Sigmoid colon (tissue), 7 donors: Measurements from ENCODE around the gene NAA30. TPM values are rescaled to one million over a fixed set of nuclear protein-coding genes. Genes with fewer than 3 reads are reported as not detected.

Source experiments
- DNase-seq: peaks from one replicate; pipeline ENCODE4 v3.0.0-alpha.2; 2019
- H3K27ac ChIP-seq, 4 donors: fragments of 200-600 bp; sonication (generic); one replicate each; pipeline ENCODE4 v1.5.1; 2016 to 2019; ENCODE audit warnings: mild to moderate bottlenecking in 1 of 4
- H3K27me3 ChIP-seq, 3 donors: fragments of 200-600 bp; sonication (generic); one replicate each; pipeline ENCODE4 v1.5.1; 2019; ENCODE audit warnings: mild to moderate bottlenecking in 1 of 3
- H3K36me3 ChIP-seq, 4 donors: fragments of 200-600 bp; sonication (generic); one replicate each; pipeline ENCODE4 v1.5.1; 2016 to 2019
- H3K4me1 ChIP-seq, 4 donors: fragments of 200-600 bp; sonication (generic); one replicate each; pipeline ENCODE4 v1.5.1; 2017 to 2019
- H3K4me3 ChIP-seq, 4 donors: fragments of 200-600 bp; sonication (generic); one replicate each; pipeline ENCODE4 v1.5.1; 2017 to 2019; ENCODE audit warnings: mild to moderate bottlenecking in 2 of 4, moderate library complexity in 1 of 4
- H3K9me3 ChIP-seq, 4 donors: fragments of 200-600 bp in 3 of 4; sonication (generic) in 3 of 4; one replicate each; pipeline versions ENCODE4 v1.5.1 to v1.6.1; 2013 to 2019
- CTCF ChIP-seq, 4 experiments: fragments of 450-650 bp in 3 of 4; fragments of 200-600 bp in 1 of 4; IDR thresholded peaks; one replicate each; pipeline ENCODE4 v1.5.1; 2016 to 2019; ENCODE audit warnings: antibody characterized with exemption in 4 of 4, mild to moderate bottlenecking in 3 of 4, moderate library complexity in 2 of 4
- EP300 ChIP-seq, 4 donors: sonication (generic); formaldehyde crosslinking; IDR thresholded peaks; one replicate each; pipeline ENCODE4 v1.6.1; 2017; ENCODE audit warnings: antibody characterized with exemption in 4 of 4
- POLR2A ChIP-seq, 2 donors: fragments of 450-650 bp; IDR thresholded peaks; one replicate each; pipeline ENCODE4 v1.6.1; 2016; ENCODE audit warnings: antibody characterized with exemption in 2 of 2, mild to moderate bottlenecking in 2 of 2, moderate library complexity in 2 of 2
- POLR2AphosphoS5 ChIP-seq, 4 donors: sonication (generic); formaldehyde crosslinking; IDR thresholded peaks; one replicate each; pipeline ENCODE4 v1.6.1; 2017; ENCODE audit warnings: antibody characterized with exemption in 4 of 4
- WGBS, 2 donors: extraction: QIAGEN DNeasy Blood & Tissue Kit; methylation state at CpG; one replicate each; pipeline ENCODE4 v1.1.7; 2013; 5-methylcytosine and 5-hydroxymethylcytosine counted together
- intact Hi-C: fragments of 100-400 bp; cut with DNase I; formaldehyde crosslinking; loops from one replicate; pipeline ENCODE4 v1.15.1; 2023
- polyA plus RNA-seq, 3 donors: library from polyadenylated mRNA; stranded (reverse); fragments of 200-250 nt; gene quantifications; one replicate each; pipeline ENCODE4 v1.2.3, GENCODE V29; 2013
- total RNA-seq, 4 donors: library from RNA; depleted of rRNA; stranded (reverse); fragments of >200 nt; gene quantifications; one replicate each; pipeline ENCODE4 v1.1.0, GENCODE V29; 2016
- donor health status: healthy with polysubstance abuse.
- donor health status: Bipolar disorder and iron deficiency.
- donor health status: healthy.

NAA30 gene
- total and polyA plus RNA-seq, 7 donors: 4.8 to 21.7 (median 19.6) TPM

GRCh38 chr14:57371013-57371412 lies 19.4 kb upstream of the NAA30 start:
- Histone ChIP-seq H3K4me3 (no peak overlapping the region), H3K4me1 (no peaks in the 10 kb centered on the region), H3K27me3 (no peaks in the 10 kb centered on the region), H3K27ac (no peak overlapping the region), H3K9me3 (peaks cover 0 to 2% (median 0%) of the 10 kb centered on the region in 4 donors), H3K36me3 (no peaks in the 10 kb centered on the region)
- intact Hi-C loops: no loop called here
- 48 to 50% methylated on average over 3 of the region's 3 CpGs for WGBS, 2 donors
- no peak for DNase-seq
- no peak for TF ChIP-seq CTCF (IDR thresholded peaks at IDR 0.05)
- no peak for TF ChIP-seq EP300 (IDR thresholded peaks at IDR 0.05)
- no peak for TF ChIP-seq POLR2A (IDR thresholded peaks at IDR 0.05)
- no peak for TF ChIP-seq POLR2AphosphoS5 (IDR thresholded peaks at IDR 0.05)

- intact Hi-C loops: no loop called here
- WGBS, 2 donors: 76 to 79% methylated on average over 3 of the region's 3 CpGs
- H3K27me3 ChIP-seq: no peaks in the 10 kb centered on the region
Measured at GRCh38 chr14:57375156-57375555, 15.2 kb upstream of the NAA30 start.

GRCh38 chr14:57378661-57379060 lies 11.7 kb upstream of the NAA30 start:
- H3K36me3 ChIP-seq: no peaks in the 10 kb centered on the region
- H3K9me3 ChIP-seq: no peaks in the 10 kb centered on the region
- H3K27ac ChIP-seq: no peak overlapping the region
- no peak for TF ChIP-seq POLR2AphosphoS5 (IDR thresholded peaks at IDR 0.05)
- no peak for TF ChIP-seq POLR2A (IDR thresholded peaks at IDR 0.05)
- no peak for TF ChIP-seq EP300 (IDR thresholded peaks at IDR 0.05)
- no peak for TF ChIP-seq CTCF (IDR thresholded peaks at IDR 0.05)
- no peak overlapping the region for H3K4me3 ChIP-seq
- no peaks in the 10 kb centered on the region for H3K4me1 ChIP-seq
- intact Hi-C loops: no loop called here
- DNase-seq: no peak
- no peaks in the 10 kb centered on the region for H3K27me3 ChIP-seq

More at GRCh38 chr14:57375156-57375555, 15.2 kb upstream of the NAA30 start:
- TF ChIP-seq EP300 (IDR thresholded peaks at IDR 0.05) (no peak), CTCF (IDR thresholded peaks at IDR 0.05) (no peak), POLR2AphosphoS5 (IDR thresholded peaks at IDR 0.05) (no peak), POLR2A (IDR thresholded peaks at IDR 0.05) (no peak)
- Histone ChIP-seq H3K4me3 (no peak overlapping the region), H3K27ac (no peak overlapping the region), H3K9me3 (no peaks in the 10 kb centered on the region), H3K4me1 (no peaks in the 10 kb centered on the region), H3K36me3 (no peaks in the 10 kb centered on the region)
- no peak for DNase-seq

GRCh38 chr14:57380935-57381334 lies 9.5 kb upstream of the NAA30 start:
- H3K4me3 ChIP-seq: no peak overlapping the region
- H3K27ac ChIP-seq: no peak overlapping the region
- H3K36me3 ChIP-seq: no peaks in the 10 kb centered on the region
- no peaks in the 10 kb centered on the region for H3K4me1 ChIP-seq
- H3K27me3 ChIP-seq: no peaks in the 10 kb centered on the region
- TF ChIP-seq CTCF (IDR thresholded peaks at IDR 0.05) (no peak), POLR2A (IDR thresholded peaks at IDR 0.05) (no peak), EP300 (IDR thresholded peaks at IDR 0.05) (no peak), POLR2AphosphoS5 (IDR thresholded peaks at IDR 0.05) (no peak)
- WGBS, 2 donors: 83 to 92% methylated on average over 3 of the region's 3 CpGs
- no peak for DNase-seq
- intact Hi-C loops: no loop called here
- H3K9me3 ChIP-seq: no peaks in the 10 kb centered on the region

GRCh38 chr14:57382283-57382682 lies 8.1 kb upstream of the NAA30 start:
- TF ChIP-seq EP300 (IDR thresholded peaks at IDR 0.05): no peak
- TF ChIP-seq CTCF (IDR thresholded peaks at IDR 0.05): no peak
- TF ChIP-seq POLR2AphosphoS5 (IDR thresholded peaks at IDR 0.05): no peak
- no peak for TF ChIP-seq POLR2A (IDR thresholded peaks at IDR 0.05)
- intact Hi-C loops: no loop called here
- no peaks in the 10 kb centered on the region for H3K4me1 ChIP-seq
- DNase-seq: no peak
- WGBS, 2 donors: 84 to 88% methylated on average over 2 of the region's 2 CpGs
- no peak overlapping the region for H3K27ac ChIP-seq
- H3K36me3 ChIP-seq: no peaks in the 10 kb centered on the region
- H3K9me3 ChIP-seq: no peaks in the 10 kb centered on the region
- no peak overlapping the region for H3K4me3 ChIP-seq
- no peaks in the 10 kb centered on the region for H3K27me3 ChIP-seq
